Astrocyte of the hippocampus (primary cell): ENCODE measurements around the gene TRIB2.

Source experiments
- DNase-seq: peaks from one replicate; pipeline ENCODE4 v3.0.0; 2011; ENCODE audit warnings: low read depth, low spot score

Gene TRIB2

GRCh38 chr2:12697617-12698016 is 19.1 kb upstream of the TRIB2 start:
- DNase-seq, result no peak

- DNase-seq, result no peak
These were observed 15.7 kb upstream of the TRIB2 start for GRCh38 chr2:12700989-12701388.

GRCh38 chr2:12701786-12702167 is 15.0 kb upstream of the TRIB2 start:
- DNase-seq, result no peak

- DNase-seq, result peak; percentile 69
These were observed 14.3 kb upstream of the TRIB2 start for GRCh38 chr2:12702168-12703121.

GRCh38 chr2:12704378-12704777 is 12.4 kb upstream of the TRIB2 start:
- DNase-seq, result peak; percentile 26

- DNase-seq, result no peak
These were observed 11.5 kb upstream of the TRIB2 start for GRCh38 chr2:12705230-12705629.

GRCh38 chr2:12705742-12706141 is 11.0 kb upstream of the TRIB2 start:
- no peak for DNase-seq

GRCh38 chr2:12708508-12709206 is 8.1 kb upstream of the TRIB2 start:
- DNase-seq, result no peak

- DNase-seq, result no peak
These were observed 7.6 kb upstream of the TRIB2 start for GRCh38 chr2:12709207-12709522.

- DNase-seq, result no peak
These were observed 6.4 kb upstream of the TRIB2 start for GRCh38 chr2:12710301-12710700.

GRCh38 chr2:12711339-12711738 is 5.4 kb upstream of the TRIB2 start:
- DNase-seq, result no peak

- no peak for DNase-seq
These were observed 3.9 kb upstream of the TRIB2 start for GRCh38 chr2:12712881-12713280.

- DNase-seq, result peak; percentile 69
These were observed 2.1 kb upstream of the TRIB2 start for GRCh38 chr2:12714391-12715221.

- DNase-seq, result no peak
These were observed 1.3 kb upstream of the TRIB2 start for GRCh38 chr2:12715258-12716031.

GRCh38 chr2:12716032-12716281 is 779 bp upstream of the TRIB2 start:
- DNase-seq, result peak; percentile 90

- peak; percentile 79 for DNase-seq
These were observed 667 bp downstream of the TRIB2 start for GRCh38 chr2:12717191-12718014.

GRCh38 chr2:12718015-12718671 is 1.4 kb downstream of the TRIB2 start:
- DNase-seq, result peak; percentile 59

GRCh38 chr2:12718711-12719399 is 2.1 kb downstream of the TRIB2 start:
- DNase-seq, result no peak

GRCh38 chr2:12719400-12720277 is 2.9 kb downstream of the TRIB2 start:
- peak; percentile 53 for DNase-seq
